Smooth muscle cell (in vitro differentiated cells): ENCODE results near the gene SOAT2. TPM values are rescaled to one million over a fixed set of nuclear protein-coding genes. Genes with fewer than 3 reads are reported as not detected.

ENCODE experiments used
- DNase-seq: peaks from one replicate; lab custom pipeline; 2025; ENCODE audit not compliant: unreplicated experiment; lab: John Stamatoyannopoulos, UW
- H2AFZ ChIP-seq: fragments of 200-600 bp; sonication (generic); 2 replicates; pipeline ENCODE4 v1.6.0; 2016; ENCODE audit warnings: antibody characterized with exemption, low read depth, mild to moderate bottlenecking
- H3F3A ChIP-seq: fragments of 200-600 bp; sonication (generic); 2 replicates; pipeline ENCODE4 v1.6.0; 2017; ENCODE audit warnings: antibody characterized with exemption, low read depth
- H3K27ac ChIP-seq: fragments of 200-600 bp; sonication (generic); 2 replicates; pipeline ENCODE4 v1.5.1; 2016; ENCODE audit warnings: low read depth, mild to moderate bottlenecking
- H3K27me3 ChIP-seq: fragments of 200-600 bp; sonication (generic); 2 replicates; pipeline ENCODE4 v1.6.1; 2016; ENCODE audit warnings: low read depth, mild to moderate bottlenecking
- H3K36me3 ChIP-seq: fragments of 200-600 bp; sonication (generic); 2 replicates; pipeline ENCODE4 v1.5.1; 2016; ENCODE audit warnings: low read depth
- H3K4me1 ChIP-seq: fragments of 200-600 bp; sonication (generic); 2 replicates; pipeline ENCODE4 v1.5.1; 2016; ENCODE audit warnings: low read depth
- H3K4me2 ChIP-seq: fragments of 200-600 bp; sonication (generic); 2 replicates; pipeline ENCODE4 v1.6.0; 2016; ENCODE audit warnings: mild to moderate bottlenecking
- H3K4me3 ChIP-seq: fragments of 200-600 bp; sonication (generic); 2 replicates; pipeline ENCODE4 v1.5.1; 2016; ENCODE audit warnings: mild to moderate bottlenecking
- H3K79me2 ChIP-seq: fragments of 200-600 bp; sonication (generic); 2 replicates; pipeline ENCODE4 v1.6.0; 2016; ENCODE audit warnings: low read depth, mild to moderate bottlenecking
- H3K9ac ChIP-seq: fragments of 200-600 bp; sonication (generic); 2 replicates; pipeline ENCODE4 v1.6.0; 2016; ENCODE audit warnings: low read depth
- H3K9me3 ChIP-seq: fragments of 200-600 bp; sonication (generic); replicated peaks from 2 replicates; pipeline ENCODE4 v1.5.1; 2016; ENCODE audit warnings: low read depth
- H4K20me1 ChIP-seq: fragments of 200-600 bp; sonication (generic); 2 replicates; pipeline ENCODE4 v1.6.0; 2016; ENCODE audit warnings: low read depth
- CTCF ChIP-seq: fragments of 200-600 bp; sonication (generic); IDR thresholded peaks from 2 replicates; pipeline ENCODE4 v1.5.1; 2017; ENCODE audit warnings: borderline replicate concordance, mild to moderate bottlenecking, antibody characterized with exemption; ENCODE audit not compliant: insufficient read depth, poor library complexity, severe bottlenecking
- WGBS: methylation state at CpG from one replicate; pipeline ENCODE4 v1.1.7; 2016; ENCODE audit warnings: low lambda C conversion rate; 5-methylcytosine and 5-hydroxymethylcytosine counted together
- microRNA-seq: library from miRNA; unstranded; fragments of <30 nt; microRNA quantifications from one replicate; pipeline ENCODE4, GENCODE V29; 2016; ENCODE audit warnings: borderline number of aligned reads
- polyA plus RNA-seq: library from polyadenylated mRNA; unstranded; fragments of >200 nt; fragmentation: Nextera tagmentation; extraction: Ambion mirVana; gene quantifications from 2 replicates; pipeline ENCODE4 v1.2.1, GENCODE V29; 2016
- small RNA-seq: library from RNA; depleted of rRNA; stranded (forward); fragments of <200 nt; gene quantifications from one replicate; pipeline ENCODE3, GENCODE V24; 2014
- total RNA-seq: library from RNA; depleted of rRNA; stranded (reverse); fragments of >200 nt; gene quantifications from 2 replicates; pipeline ENCODE4 v1.2.3, GENCODE V29; 2014

SOAT2 gene
- total and polyA plus RNA-seq, 2 experiments from 2014 or later, result not detected

GRCh38 chr12:53172352-53172751 is 69.1 kb downstream of the SOAT2 start:
- Histone ChIP-seq H3K36me3 (no peaks in the 10 kb centered on the region), H3K9ac (no peak overlapping the region), H3K27ac (no peak overlapping the region), H3K27me3 (no peaks in the 10 kb centered on the region), H4K20me1 (no peaks in the 10 kb centered on the region), H3K4me3 (no peak overlapping the region), H3F3A (no peaks in the 10 kb centered on the region), H3K9me3 (no peaks in the 10 kb centered on the region), H3K4me2 (peak overlapping the region; percentile 59), H2AFZ (no peak overlapping the region), H3K4me1 (peaks cover 3% of the 10 kb centered on the region), H3K79me2 (peaks cover 3% of the 10 kb centered on the region)
- TF ChIP-seq CTCF, result no peak
- 61% methylated on average over 11 of the region's 11 CpGs for WGBS
- DNase-seq, result no peak

- Histone ChIP-seq H2AFZ (no peak overlapping the region), H3K4me2 (no peak overlapping the region), H3K9ac (no peak overlapping the region)
Measured at GRCh38 chr12:53173085-53173715, 69.9 kb downstream of the SOAT2 start.

More at GRCh38 chr12:53173085-53173715, 69.9 kb downstream of the SOAT2 start:
- H3K36me3 ChIP-seq, result no peaks in the 10 kb centered on the region
- no peaks in the 10 kb centered on the region for H4K20me1 ChIP-seq
- no peaks in the 10 kb centered on the region for H3K27me3 ChIP-seq
- no peaks in the 10 kb centered on the region for H3F3A ChIP-seq
- TF ChIP-seq CTCF, result no peak
- WGBS, result 62% methylated on average over 10 of the region's 10 CpGs
- DNase-seq, result no peak
- peaks cover 3% of the 10 kb centered on the region for H3K79me2 ChIP-seq
- no peak overlapping the region for H3K4me3 ChIP-seq
- H3K27ac ChIP-seq, result no peak overlapping the region
- peaks cover 3% of the 10 kb centered on the region for H3K4me1 ChIP-seq
- H3K9me3 ChIP-seq, result no peaks in the 10 kb centered on the region

Small RNA genes within 50 kb of the gene (microRNA-seq; reads per million reads assigned to microRNA genes)
- 1.8 reads per million for gene MIR6757

Small RNA genes within 50 kb of the gene (small RNA-seq; reads per million reads assigned to genes)
- gene HIGD1AP1, result 1.1 reads per million, percentile 32 among the genes with 10 or more reads in this experiment
- gene MIR6757, result not detected
- gene RNU6-333P, result not detected

Other genes starting within 250 kb of the SOAT2 start
- 694 and 929 TPM in 2 replicates for gene KRT8, start 198.4 kb upstream of the SOAT2 start, total RNA-seq
- 1,025 and 2,331 TPM in 2 replicates for gene KRT8, start 198.4 kb upstream of the SOAT2 start, polyA plus RNA-seq
- 477 and 663 TPM in 2 replicates for gene KRT18, start 154.4 kb upstream of the SOAT2 start, total RNA-seq
- gene KRT18, start 154.4 kb upstream of the SOAT2 start, polyA plus RNA-seq, result 894 and 2,163 TPM in 2 replicates
- gene EIF4B, start 97.0 kb upstream of the SOAT2 start, total RNA-seq, result 241 and 299 TPM in 2 replicates
- 39.9 and 47.7 TPM in 2 replicates for gene EIF4B, start 97.0 kb upstream of the SOAT2 start, polyA plus RNA-seq
- gene TNS2, start 53.4 kb upstream of the SOAT2 start, total RNA-seq, result 9.3 and 11.4 TPM in 2 replicates
- gene TNS2, start 53.4 kb upstream of the SOAT2 start, polyA plus RNA-seq, result 17.4 TPM in 2 replicates
- 20.2 and 23.0 TPM in 2 replicates for gene SPRYD3, start 24.1 kb upstream of the SOAT2 start, total RNA-seq
- 43.5 and 57.1 TPM in 2 replicates for gene SPRYD3, start 24.1 kb upstream of the SOAT2 start, polyA plus RNA-seq
- 22.6 and 22.7 TPM in 2 replicates for gene IGFBP6, start 5.8 kb upstream of the SOAT2 start, total RNA-seq
- 94.4 and 102 TPM in 2 replicates for gene IGFBP6, start 5.8 kb upstream of the SOAT2 start, polyA plus RNA-seq
- gene ZNF740, start 77.2 kb downstream of the SOAT2 start, total RNA-seq, result 5.2 and 7.6 TPM in 2 replicates
- gene ZNF740, start 77.2 kb downstream of the SOAT2 start, polyA plus RNA-seq, result 1.0 and 3.1 TPM in 2 replicates
- gene CSAD, start 77.4 kb downstream of the SOAT2 start, total RNA-seq, result 9.0 and 10.6 TPM in 2 replicates
- gene CSAD, start 77.4 kb downstream of the SOAT2 start, polyA plus RNA-seq, result 4.8 and 11.8 TPM in 2 replicates
- 5.8 TPM in 1 of 2 replicates, not detected in the other for gene ITGB7, start 103.8 kb downstream of the SOAT2 start, total RNA-seq
- gene ITGB7, start 103.8 kb downstream of the SOAT2 start, polyA plus RNA-seq, result 1.5 TPM in 1 of 2 replicates, not detected in the other
- gene RARG, start 128.7 kb downstream of the SOAT2 start, total RNA-seq, result 19.9 and 21.8 TPM in 2 replicates
- 31.3 and 32.9 TPM in 2 replicates for gene RARG, start 128.7 kb downstream of the SOAT2 start, polyA plus RNA-seq
- gene ESPL1, start 164.8 kb downstream of the SOAT2 start, total RNA-seq, result 3.1 and 4.7 TPM in 2 replicates
- 2.0 and 3.5 TPM in 2 replicates for gene ESPL1, start 164.8 kb downstream of the SOAT2 start, polyA plus RNA-seq
- 416 and 464 TPM in 2 replicates for gene PFDN5, start 192.1 kb downstream of the SOAT2 start, total RNA-seq
- 523 and 540 TPM in 2 replicates for gene PFDN5, start 192.1 kb downstream of the SOAT2 start, polyA plus RNA-seq
- gene MYG1, start 196.2 kb downstream of the SOAT2 start, total RNA-seq, result 30.8 and 39.1 TPM in 2 replicates
- gene MYG1, start 196.2 kb downstream of the SOAT2 start, polyA plus RNA-seq, result 56.9 and 60.9 TPM in 2 replicates
- gene AAAS, start 218.1 kb downstream of the SOAT2 start, total RNA-seq, result 56.8 and 57.3 TPM in 2 replicates
- 58.3 and 65.7 TPM in 2 replicates for gene AAAS, start 218.1 kb downstream of the SOAT2 start, polyA plus RNA-seq
- 0.04 and 0.40 TPM in 2 replicates for gene SP7, start 232.9 kb downstream of the SOAT2 start, total RNA-seq
- gene SP7, start 232.9 kb downstream of the SOAT2 start, polyA plus RNA-seq, result 0.38 TPM in 1 of 2 replicates, not detected in the other